Right lung (tissue), 5 donors: ENCODE measurements around the gene ETFB. TPM values are rescaled to one million over a fixed set of nuclear protein-coding genes. Genes with fewer than 3 reads are reported as not detected.

Source experiments
- DNase-seq, 2 donors: peaks; one replicate each; pipeline ENCODE4 v3.0.0-alpha.2; 2013
- polyA plus RNA-seq, 5 donors: library from polyadenylated mRNA; unstranded; fragments of 120-200 nt; gene quantifications; one replicate each; pipeline versions ENCODE4 v1.2.1 to v1.2.3, GENCODE V29; 2013; ENCODE audit warnings: inconsistent platforms in 1 of 5, low replicate concordance in 1 of 5; ENCODE audit not compliant: insufficient read length in 5 of 5, insufficient read depth in 1 of 5

Gene ETFB
- polyA plus RNA-seq, 5 donors = 37.7 to 56.2 (median 43.0) TPM

DNA sequence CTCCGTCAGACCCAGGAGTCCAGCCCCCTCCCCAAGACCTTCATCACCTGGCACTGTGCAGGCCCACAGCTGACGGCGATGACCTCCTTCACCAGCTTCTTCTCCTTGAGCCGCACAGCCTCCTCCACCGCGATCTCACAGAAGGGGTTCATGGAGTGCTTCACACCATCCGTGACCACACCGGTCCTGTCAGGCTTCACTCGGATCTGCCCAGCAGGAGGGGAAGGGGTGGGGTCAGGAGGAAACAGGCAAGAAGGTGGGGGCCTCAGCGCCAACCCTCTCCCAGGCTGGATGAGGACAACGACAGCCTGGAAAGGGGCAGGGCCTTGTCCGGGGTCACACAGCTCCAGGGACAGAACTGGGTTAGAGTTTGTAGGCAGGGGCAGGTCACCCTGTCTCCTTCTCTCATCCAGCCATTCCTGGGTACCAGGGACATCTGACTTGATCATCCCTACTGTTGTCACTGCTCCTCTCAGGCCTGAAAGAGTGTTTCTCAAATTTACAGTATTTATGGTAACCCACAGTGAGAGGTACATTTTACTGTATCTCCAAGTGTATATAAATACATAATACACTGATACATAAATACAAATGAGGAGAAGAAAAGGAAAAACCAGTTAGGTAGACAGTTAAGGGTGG is 12.0 kb downstream of the ETFB start:
- DNase-seq = no peak

DNA sequence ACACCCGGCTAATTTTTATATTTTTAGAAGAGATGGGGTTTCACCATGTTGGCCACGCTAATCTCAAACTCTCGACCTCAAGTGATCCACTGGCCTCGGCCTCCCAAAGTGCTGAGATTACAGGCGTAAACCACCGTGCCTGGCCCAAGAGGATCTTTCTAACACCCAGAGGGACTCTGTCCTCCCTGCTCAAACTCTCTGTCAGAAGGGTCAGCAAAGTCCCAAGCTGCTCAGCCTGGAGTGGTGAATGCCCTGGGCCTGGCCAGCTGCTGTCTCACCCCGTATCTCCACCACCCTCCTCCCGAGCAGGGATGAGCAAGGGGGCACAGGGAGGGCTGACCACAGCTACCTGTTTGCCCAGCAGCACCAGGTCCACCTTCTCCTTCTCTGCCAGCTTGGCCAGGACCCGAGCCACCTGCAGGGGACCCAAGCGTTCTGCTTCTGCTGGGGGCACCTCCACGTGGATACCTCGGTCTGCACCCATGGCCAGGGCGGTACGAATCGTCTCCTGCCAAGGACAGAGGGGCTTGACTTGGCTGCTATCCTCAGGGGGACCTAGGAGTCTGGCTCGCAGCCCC is 13.3 kb downstream of the ETFB start:
- DNase-seq = no peak

DNA sequence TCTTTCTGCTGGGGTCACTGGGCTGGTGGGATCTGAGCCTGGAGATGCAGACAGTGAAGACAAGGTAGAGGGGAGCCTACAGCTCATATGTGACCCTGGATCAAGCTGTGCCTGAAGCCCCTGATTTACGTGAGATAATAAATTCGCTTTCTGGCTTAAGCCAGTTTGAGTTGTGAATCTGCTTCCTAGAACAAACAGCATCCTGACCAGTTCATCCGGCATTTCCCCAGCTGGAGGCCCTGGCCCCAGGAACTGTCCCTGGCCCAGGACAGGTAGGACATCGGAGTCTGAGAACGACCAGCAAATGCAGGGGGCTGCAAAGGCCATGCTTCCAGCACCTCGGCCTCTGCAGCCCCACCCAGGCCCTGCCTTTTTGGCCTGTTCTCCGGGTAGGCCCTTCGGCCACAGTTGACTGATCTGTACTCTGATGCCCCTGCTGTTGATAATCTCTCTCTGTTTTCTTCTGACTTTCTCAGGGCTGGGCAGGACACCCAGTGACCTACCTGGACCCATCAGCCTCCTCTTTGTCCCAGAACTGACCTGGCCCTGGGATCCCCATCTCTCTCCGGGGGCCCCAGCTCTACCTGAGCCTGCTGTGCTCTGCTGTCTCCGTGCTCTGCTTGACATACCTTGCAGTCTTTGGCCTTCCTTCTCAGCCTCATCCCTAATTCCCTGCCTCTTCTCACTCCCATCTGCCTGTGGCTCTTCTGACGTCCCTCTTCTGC is 14.8 kb downstream of the ETFB start:
- no peak for DNase-seq

DNA sequence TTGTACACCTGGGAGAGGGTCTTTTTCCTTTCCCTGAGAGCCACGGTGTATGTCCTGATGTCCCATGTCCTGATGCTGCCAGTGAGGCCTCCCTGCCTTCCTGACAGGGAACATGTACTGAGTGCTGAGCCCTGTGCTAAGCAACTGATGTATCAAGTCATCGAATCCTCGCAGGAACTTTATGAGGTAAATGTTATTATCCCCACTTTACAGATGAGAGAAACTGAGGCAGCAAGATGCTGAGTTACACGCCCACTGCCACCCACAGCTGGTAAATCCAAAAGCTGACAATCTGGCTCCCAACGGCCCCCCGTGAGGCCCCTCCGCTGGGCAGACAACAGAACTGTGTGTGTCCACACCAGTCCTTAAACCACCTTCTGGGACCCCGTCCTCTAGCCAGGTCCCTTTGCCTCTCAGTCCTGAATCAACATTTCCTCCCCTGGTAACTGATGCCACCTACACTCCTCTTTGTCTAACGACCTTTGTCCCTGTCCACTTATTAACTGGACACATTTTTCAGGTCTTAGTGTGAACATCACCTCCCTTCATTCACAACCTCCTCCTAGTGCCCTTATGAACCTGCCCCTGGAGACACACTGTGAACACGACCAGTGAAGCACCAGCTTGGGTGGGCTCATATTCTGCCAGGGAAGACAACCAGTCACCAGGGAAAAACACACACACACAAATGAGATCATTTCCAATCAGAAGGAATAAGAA is 18.8 kb downstream of the ETFB start:
- DNase-seq = no peak

GRCh38 chr19:51346742-51347141 is 19.4 kb downstream of the ETFB start:
- DNase-seq = no peak

DNA sequence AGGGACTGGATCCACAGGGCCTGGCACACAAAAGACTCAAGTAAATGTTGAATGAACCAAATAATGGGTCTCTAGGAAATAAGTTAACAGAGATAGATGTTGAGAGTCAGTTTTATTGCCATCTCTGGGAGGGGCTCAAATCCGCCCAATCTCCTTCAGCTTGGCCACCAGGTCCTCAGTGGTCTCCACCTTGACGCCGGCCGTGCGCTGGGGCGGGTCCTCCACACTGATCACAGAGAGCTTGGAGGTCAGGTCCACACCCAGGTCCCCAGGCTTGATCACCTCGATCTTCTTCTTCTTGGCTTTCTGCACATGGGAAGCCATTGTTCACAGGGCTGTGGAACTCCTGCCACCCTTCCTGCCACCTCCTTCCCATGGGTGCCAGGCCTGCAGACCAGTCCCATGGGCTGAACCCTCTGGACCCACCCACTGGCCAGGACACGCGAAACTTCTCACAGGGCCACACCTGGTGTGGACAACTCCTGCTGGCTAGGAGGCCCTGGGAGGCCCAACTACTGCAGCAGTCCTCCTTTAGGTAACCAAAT is 21.0 kb downstream of the ETFB start:
- DNase-seq = no peak

DNA sequence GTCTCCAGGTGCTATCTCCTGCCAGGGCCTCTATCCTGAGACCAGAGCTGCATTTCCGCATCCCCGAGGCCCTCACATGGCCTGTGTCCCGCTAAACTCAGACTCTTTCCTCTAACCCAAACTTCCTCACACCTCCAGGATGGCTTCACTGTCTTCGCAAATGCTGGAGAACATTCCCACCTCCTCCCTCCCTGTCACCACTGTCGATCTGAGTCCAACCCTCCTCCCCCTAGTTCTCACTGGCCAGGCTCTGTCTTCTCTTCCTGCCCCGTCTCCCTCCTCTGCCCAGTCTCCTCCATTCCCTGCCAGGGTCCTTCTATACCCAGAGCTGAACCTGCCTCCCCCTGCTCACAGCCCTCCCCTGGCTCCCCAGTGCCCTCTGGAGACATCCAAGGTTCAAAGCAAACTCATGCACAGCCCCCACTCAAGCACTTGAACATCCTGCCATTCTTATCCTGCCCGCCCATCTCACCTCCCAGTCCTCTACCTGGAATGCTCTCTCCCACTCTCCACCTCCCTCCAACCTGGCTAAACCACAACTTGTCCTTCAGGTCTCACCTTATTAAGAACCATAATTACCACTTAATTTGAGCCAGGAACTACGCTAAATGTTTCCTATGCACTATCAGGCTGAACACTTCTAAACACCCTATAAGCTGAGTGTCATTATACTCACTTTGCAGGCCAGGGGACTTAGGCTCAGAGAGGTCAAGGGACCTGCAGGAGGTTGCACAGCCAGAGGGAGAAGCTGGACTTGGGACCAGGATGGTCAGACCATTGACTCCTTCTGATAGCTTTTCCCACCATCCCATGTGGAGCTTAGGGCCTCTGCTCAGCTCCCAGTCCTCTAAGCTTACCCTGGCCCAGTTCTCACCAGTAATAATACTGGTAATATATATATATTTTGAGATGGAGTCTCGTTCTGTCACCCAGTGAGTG is 23.3 kb downstream of the ETFB start:
- DNase-seq = no peak

DNA sequence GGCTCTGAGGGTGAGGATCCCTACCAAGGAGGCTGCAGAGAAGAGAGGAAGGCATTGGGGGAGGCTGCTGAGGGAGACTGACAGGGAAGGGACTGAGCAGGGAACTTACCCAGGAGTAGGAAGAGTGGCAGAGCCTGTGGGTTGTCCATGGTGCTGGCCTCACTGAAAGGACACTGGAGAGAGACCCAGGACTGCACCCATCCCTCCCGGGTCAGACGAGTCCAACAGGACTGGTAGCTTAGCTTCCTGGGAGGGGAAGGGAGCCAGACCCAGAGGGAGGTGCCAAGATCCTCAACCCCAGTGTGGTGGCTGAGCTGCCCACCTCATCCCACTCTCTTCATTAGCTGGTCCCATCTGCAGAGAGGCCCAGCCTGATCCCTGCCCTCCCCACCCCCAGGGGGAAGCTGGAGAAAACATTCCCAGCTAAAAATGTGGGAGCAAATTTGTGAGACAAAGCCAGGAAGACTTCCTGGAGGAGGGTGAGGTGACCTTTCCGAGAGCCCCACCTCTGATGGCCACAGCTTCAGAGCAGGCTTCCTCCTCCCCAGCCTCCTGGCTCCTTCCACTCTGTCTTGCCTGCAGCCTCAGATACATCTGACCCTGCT is 24.1 kb downstream of the ETFB start, which contains the start of gene VSIG10L:
VSIG10L (minus strand) TSS at position 164 of the 605 bp plus-strand sequence; CDS start at position 149, 15 bp downstream.
- DNase-seq = no peak

DNA sequence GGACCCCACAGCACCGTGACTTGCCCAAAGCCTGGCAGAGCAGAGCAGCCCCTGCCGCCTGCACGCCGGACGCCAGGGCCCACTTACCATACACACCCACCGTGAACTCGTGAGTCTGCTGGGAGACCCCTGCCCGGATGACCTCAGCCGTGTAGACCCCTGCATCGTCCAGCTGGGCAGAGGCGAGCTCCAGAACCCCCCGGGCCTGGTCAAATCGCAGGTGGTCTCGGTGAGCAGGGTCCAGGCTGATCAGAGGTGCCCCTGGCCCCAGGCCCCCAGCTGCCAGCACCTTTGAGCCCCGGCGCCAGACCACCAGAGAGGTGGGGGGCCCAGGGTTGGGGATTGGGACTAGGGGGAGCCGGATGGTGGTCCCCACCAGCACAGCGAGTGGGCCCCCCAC is 25.1 kb downstream of the ETFB start:
- no peak for DNase-seq

- peak; percentile 76 to 82 for DNase-seq
Observed at GRCh38 chr19:51339687-51340656, 26.2 kb downstream of the ETFB start.

- no peak for DNase-seq
Observed at GRCh38 chr19:51339313-51339686, 26.9 kb downstream of the ETFB start.

- DNase-seq = peak; percentile 54 to 67
Observed at GRCh38 chr19:51338563-51339312, 27.4 kb downstream of the ETFB start.

DNA sequence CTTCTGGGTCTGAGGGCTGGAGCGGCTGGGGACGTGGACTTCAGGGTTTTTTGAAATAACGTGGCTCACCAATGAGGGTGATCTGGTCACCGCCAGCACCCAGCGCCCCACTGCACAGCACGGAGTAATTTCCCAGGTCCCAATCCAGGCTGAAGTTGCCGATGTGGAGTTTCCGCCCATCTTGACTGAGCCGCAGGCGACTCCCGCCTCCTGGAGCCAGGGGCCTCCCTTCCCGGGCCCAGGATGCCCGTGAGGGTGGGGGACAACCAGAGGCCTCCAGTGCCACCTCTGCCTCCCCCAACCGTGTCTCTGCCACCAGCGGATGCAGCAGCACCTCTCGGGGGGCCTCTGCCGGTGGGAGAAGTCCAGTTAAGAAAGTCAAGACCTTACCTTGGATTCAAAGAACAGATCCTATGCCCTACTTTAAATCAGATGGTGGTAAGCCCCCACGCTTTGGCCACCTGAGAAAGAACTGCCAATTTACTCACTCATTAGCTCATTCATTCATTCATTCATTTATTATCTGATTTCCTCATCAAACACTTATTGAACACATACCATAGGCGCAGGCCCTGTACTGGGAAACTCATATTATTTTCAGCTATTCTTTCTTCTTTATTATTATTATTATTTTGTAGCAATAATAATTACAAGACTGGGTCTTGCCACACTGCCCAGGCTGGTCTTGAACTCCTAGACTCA is 28.2 kb downstream of the ETFB start:
- no peak for DNase-seq

GRCh38 chr19:51337141-51337860 is 28.9 kb downstream of the ETFB start:
- no peak for DNase-seq

DNA sequence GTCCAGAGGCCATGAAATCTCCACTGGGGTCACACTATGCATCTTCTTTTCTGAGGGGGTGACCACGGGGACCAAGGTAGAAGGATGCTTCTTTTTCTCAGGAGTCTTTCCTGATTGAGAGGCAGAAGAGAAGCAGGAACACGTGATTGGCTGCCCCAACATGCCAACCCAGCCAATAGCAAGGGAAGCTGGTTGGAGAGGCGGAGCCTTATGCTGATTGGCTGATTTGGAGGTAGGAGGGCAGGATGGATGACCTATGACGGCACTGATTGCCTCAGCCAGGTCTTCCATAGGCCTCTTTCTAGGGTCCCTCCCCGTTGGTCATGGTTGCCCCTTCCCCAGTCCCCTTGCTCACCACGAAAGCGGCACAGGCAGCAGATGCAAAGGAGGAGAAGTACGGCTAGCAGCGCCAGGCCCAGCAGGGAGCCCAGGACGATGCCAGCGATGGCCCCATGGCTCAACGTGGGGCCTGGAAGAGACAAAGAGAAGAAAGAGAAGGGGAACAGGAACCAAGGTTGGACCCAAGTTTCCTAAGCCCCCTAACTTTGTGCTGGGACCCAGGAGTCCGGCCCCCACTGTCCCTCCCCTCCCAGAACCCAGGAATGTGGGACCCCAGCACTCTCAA is 32.2 kb downstream of the ETFB start:
- no peak for DNase-seq

- DNase-seq = no peak
Observed at GRCh38 chr19:51331716-51332115, 34.5 kb downstream of the ETFB start.

DNA sequence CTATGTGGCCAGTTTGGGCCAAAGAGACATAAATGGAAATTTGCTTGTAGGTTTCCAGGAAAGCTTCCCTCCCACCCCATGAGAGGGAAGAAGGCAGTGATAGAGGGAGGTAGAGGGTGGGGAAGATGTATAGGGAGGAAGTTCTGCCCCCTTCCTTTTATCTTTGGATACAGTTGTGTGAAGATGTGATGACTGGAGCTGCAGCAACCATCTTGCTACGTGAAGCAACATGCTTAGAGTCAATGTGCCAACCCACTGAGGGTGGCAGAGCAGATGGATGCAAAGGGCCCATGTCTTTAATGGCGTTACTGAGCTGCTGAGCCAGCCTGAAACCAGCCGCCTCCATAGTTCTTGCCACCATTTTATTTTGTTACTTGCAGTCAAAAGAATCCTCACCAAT is 35.0 kb downstream of the ETFB start:
- no peak for DNase-seq
